Astrocyte (in vitro differentiated cells and primary cell): ENCODE data around the gene ARSG.
"Not testable (repeated sequence)": the region's sequence is repeated elsewhere in the genome, so short reads cannot be mapped to it uniquely, and the experiment has no call there.

Experiments used
- EZH2 ChIP-seq: IDR thresholded peaks from 2 replicates; pipeline ENCODE4 v1.6.1; 2012; ENCODE audit warnings: mild to moderate bottlenecking, low read length, inconsistent platforms; ENCODE audit not compliant: insufficient read depth
- TF ChIP-seq, protein P1 (sequence below): IDR thresholded peaks from 2 replicates; pipeline ENCODE4 v1.5.1; 2011; ENCODE audit warnings: low read depth, mild to moderate bottlenecking, inconsistent platforms, low read length, moderate library complexity; ENCODE audit not compliant: insufficient read depth

DNA sequence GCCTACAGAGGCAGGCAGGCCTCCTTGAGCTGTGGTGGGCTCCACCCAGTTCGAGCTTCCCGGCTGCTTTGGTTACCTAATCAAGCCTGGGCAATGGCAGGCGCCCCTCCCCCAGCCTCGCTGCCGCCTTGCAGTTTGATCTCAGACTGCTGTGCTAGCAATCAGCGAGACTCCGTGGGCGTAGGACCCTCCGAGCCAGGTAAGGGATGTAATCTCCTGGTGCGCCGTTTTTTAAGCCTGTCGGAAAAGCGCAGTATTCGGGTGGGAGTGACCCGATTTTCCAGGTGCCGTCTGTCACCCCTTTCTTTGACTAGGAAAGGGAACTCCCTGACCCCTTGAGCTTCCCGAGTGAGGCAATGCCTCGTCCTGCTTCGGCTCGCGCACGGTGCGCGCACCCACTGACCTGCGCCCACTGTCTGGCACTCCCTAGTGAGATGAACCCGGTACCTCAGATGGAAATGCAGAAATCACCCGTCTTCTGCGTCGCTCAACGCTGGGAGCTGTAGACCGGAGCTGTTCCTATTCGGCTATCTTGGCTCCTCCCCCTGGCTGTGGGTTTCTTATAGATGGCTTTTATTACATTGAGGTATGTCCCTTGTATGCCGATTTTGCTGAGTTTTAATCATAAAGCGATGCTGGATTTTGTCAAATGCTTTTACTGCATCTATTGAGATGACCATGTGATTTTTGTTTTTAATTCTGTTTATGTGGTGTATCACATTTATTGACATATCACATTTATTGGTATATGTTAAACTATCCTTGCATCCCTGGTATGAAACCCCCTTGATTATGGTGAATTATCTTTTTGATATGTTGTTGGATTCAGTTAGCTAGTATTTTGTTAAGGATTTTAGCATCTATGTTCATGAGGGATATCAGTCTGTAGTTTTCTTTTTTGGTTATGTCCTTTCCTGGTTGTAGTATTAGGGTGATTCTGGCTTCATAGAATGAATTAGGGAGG is 122.6 kb downstream of the ARSG start:
- TF ChIP-seq, protein P1, sequence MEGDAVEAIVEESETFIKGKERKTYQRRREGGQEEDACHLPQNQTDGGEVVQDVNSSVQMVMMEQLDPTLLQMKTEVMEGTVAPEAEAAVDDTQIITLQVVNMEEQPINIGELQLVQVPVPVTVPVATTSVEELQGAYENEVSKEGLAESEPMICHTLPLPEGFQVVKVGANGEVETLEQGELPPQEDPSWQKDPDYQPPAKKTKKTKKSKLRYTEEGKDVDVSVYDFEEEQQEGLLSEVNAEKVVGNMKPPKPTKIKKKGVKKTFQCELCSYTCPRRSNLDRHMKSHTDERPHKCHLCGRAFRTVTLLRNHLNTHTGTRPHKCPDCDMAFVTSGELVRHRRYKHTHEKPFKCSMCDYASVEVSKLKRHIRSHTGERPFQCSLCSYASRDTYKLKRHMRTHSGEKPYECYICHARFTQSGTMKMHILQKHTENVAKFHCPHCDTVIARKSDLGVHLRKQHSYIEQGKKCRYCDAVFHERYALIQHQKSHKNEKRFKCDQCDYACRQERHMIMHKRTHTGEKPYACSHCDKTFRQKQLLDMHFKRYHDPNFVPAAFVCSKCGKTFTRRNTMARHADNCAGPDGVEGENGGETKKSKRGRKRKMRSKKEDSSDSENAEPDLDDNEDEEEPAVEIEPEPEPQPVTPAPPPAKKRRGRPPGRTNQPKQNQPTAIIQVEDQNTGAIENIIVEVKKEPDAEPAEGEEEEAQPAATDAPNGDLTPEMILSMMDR = not testable (repeated sequence)
- not testable (repeated sequence) for TF ChIP-seq EZH2
